Suppressor macrophage treated with lipopolysaccharide for 4 hours (primary cell): ENCODE measurements around the gene TNF.

Experiments used
- DNase-seq: peaks from one replicate; pipeline ENCODE4 v3.0.0-alpha.2; 2020

Gene TNF

DNA sequence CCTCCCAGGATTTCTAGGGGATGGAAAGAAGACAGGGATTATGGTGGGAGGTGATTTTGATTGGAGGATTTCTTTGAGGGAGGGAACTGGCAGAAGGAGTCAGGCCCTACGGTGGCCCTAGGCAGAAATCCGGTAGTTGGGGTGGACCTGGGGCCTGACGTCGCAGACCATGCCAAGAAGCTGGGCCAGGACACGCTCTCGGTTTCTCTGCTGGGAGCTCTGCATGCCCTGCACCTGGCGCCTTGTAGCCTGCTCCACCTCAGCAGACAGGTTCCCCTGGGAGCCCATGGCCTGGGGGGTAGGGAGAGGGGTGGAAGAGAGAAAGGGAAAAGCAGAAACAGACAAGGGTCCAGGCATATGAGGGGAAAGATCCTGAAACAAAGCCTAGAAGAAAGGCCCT lies 30.1 kb upstream of the TNF start:
- no peak for DNase-seq

DNA sequence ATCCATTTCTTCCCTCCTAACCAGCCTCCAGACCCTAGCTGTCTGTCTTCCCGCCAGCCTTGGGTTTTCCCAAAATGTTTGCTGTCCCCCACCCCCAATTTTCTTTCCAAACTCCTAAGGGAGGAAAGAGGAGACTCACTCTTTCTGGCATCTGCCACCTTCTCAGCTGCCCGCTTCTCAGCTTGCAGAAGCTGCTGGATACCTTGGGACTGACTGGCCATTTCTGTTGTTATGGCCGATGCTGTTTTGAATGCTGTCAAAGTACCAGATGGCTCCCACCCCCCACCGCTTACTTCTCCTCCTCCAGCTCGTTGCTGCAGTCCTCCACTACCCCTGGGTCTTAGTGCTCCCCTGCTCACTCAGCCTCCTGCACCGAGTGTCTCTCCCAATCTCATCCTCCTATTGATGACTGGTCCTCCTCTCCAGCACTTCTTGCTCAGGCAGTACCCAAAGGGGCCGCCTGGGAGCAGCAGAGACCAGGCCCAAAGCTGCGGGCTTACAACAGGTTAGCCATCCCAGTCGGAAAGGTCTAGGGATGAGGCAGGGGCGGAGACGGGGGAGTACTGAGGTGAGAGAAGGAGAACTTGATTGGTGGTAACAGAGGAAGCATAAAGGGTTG lies 28.9 kb upstream of the TNF start, which contains the start of gene ATP6V1G2:
ATP6V1G2 (minus strand) TSS at position 270 of the 619 bp plus-strand sequence; CDS start at position 221, 49 bp downstream.
- DNase-seq = peak; percentile 85

DNA sequence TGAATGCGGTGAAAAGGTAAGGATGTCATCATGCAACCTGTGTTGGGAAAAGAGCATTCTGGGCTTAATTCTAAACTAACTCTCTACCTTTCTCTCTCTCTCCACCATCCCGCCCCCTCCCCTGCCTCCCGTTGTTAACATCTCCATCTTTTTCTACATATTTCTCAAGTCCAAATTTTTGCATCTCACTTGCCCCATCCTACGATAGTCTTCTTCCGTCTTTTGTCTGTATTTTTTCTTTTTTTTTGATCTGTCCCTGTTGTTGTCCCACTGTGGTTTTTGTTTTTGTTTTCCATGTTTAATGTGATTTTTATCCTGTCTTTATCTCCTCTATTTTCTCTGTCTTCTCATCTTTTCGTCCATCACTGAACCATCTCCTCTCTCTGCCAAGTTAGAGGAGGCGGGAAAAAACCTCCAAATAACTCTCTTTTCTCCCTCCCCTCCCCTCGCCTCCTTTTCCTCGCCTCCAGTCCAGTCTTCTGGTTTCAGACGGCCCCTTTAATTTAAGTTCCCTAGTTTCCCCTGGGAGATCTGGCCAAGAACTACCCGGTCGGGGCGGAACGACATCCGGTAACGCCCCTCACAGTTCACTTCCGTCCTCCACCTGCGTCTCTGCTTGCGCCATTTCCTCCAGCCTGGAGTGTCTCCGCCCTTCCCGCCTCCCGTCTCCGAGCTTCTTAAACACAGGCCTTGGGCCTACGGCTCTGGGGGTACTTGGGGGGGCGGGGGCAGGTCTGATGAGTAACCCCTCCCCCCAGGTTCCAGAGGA lies 28.2 kb upstream of the TNF start, which contains the start of gene NFKBIL1:
NFKBIL1 (plus strand) TSS at position 651 of the 769 bp plus-strand sequence; CDS start at position 738, 87 bp downstream.
- peak; percentile 97 for DNase-seq

DNA sequence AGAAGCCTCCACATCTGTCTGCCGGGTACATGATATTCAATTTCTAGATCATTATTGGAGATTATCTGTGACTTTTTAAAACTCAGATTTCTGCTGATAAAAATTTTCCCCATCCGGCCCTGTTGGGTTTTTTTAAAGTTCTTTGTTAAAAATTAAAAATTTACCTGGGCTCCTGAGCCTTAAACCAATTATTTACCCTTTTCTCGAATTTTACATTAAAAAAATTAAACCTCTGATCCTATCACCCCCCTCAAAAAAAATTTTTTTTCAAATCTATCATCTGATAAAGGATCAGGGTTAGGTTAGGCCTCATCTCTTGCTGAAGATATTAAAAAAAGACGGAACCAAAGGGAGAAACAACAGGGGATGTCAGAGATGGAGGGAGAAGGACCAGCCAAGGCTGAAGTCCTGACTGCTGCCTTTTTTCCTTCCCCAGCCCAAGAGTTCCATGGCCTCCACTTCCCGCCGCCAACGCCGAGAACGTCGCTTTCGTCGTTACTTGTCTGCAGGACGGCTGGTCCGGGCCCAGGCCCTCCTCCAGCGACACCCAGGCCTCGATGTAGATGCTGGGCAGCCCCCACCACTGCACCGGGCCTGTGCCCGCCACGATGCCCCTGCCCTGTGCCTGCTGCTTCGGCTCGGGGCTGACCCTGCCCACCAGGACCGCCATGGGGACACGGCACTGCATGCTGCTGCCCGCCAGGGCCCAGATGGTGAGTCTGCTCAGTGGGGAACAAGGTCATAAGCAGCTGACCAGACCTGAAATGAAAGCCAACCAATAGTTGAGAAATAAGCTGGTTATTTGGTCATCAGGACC lies 27.4 kb upstream of the TNF start:
- peak; percentile 55 for DNase-seq

GRCh38 chr6:31548544-31548873 lies 26.9 kb upstream of the TNF start:
- DNase-seq = no peak

DNA sequence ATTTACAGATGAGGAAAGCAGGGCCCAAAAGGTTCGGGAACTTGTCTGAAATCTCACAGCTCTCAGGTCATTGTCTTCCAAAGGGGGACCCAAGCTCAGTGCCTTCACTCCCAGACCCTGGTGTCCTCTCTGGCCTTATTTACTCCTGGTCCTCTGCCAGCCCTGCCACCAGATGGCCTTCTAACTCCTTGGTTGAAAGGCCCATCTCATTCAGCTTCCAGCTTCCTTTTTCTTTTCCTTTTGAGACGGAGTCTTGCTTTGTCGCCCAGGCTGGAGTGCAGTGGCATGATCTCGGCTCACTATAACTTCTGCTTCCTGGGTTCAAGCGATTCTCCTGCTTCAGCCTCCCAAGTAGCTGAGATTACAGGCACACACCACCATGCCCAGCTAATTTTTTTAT lies 24.0 kb upstream of the TNF start:
- DNase-seq = peak; percentile 90

- DNase-seq = no peak
Observed at GRCh38 chr6:31556307-31556706, 19.1 kb upstream of the TNF start.

DNA sequence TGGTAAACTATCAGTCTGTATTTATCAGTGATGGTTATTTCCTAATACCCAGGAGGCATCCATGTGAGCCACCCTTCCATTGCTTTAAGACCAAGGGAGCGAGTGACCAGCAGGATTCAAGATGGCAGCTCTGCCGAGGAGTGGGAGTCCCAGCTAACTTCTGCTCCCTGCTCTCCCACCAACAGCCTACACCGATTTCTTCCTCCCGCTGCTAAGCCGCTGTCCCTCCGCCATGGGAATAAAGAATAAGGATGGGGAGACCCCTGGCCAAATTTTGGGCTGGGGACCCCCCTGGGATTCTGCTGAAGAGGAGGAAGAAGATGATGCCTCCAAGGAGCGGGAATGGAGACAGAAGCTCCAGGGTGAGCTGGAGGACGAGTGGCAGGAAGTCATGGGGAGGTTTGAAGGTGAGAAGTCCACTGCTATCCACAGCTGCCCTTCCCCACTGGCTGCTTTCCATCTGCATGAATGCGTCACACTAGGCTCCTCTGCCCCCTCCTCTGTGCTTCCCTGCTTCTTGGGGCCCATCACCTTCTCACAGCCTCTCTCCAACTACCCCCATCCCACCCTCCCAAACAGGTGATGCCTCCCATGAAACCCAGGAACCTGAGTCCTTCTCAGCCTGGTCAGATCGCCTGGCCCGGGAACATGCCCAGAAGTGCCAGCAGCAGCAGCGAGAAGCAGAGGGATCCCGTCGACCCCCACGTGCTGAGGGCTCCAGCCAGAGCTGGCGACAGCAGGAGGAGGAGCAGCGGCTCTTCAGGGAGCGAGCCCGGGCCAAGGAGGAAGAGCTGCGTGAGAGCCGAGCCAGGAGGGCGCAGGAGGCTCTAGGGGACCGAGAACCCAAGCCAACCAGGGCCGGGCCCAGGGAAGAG lies 17.7 kb upstream of the TNF start:
- DNase-seq = no peak

GRCh38 chr6:31558318-31558625 lies 17.1 kb upstream of the TNF start:
- no peak for DNase-seq

- DNase-seq = peak; percentile 95
Observed at GRCh38 chr6:31558631-31559500, 16.5 kb upstream of the TNF start.

DNA sequence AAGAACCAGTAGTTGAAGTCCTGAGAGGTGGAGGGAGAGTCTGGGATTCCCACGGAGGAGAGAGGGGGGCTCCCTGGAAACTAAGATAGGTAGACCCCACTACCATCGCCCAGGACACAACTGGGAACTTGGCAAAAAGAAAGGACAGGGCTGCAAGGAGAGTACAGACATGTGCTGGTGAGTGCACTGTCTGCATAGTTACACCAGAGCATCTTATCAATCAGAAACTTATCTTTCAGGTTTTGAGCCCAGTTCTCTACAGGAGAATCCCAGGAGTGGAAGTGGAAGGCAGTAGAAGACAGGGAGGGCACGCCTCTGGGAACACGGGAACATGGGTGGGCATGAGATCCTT lies 15.8 kb upstream of the TNF start:
- no peak for DNase-seq

DNA sequence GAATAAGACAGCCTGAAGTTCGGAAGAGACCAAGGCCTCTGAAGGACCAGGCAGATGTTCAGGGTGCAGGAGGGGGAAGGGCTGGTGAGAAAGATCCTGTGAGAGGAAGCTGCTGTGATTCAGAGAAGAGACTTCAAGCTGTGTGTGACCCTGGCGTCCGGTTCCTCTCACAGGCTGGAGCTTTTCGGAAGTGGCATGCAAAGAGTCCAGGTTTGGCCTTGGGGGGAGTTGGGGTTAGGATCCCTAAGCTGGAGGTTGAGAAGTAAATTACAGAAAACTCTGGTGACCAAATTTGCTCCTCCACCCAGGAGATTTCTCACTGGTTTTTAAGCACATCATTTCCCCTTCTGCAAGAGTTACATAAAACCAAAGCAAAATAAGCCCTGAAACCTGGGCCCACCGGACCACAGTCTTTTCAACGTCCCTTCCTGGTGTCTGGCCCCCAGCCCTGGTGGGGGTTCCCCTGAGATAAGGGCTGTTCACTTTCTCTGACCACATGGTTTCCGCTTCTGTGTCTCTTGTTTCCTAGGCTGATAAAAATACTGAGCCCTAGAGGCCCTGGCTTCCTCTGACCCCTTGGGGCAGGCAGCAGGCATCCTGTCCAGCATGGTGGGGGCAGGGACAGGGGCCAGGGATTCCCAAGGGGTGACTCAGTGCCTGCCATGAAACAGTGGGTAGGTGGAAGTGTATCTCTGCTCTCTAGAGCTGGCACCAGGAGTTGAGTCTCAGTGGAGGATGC lies 15.2 kb upstream of the TNF start:
- peak; percentile 67 for DNase-seq

DNA sequence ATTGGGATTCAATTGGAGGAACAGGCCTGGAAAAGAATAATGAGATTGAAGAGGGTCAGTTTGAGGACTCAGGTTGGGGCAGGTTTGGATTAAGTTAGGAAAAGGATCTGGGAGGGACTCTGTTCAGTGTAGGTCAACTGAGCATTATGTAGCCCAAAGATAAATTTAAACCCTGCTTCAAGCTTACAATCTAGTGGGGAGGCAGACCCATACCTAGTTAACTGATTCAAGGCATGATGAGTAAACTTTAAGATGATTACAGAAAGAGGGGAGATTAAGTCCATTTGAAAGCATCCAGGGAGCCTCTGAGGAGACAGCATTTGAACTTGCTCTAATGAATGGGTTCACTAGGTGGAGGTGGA lies 14.7 kb upstream of the TNF start:
- no peak for DNase-seq

DNA sequence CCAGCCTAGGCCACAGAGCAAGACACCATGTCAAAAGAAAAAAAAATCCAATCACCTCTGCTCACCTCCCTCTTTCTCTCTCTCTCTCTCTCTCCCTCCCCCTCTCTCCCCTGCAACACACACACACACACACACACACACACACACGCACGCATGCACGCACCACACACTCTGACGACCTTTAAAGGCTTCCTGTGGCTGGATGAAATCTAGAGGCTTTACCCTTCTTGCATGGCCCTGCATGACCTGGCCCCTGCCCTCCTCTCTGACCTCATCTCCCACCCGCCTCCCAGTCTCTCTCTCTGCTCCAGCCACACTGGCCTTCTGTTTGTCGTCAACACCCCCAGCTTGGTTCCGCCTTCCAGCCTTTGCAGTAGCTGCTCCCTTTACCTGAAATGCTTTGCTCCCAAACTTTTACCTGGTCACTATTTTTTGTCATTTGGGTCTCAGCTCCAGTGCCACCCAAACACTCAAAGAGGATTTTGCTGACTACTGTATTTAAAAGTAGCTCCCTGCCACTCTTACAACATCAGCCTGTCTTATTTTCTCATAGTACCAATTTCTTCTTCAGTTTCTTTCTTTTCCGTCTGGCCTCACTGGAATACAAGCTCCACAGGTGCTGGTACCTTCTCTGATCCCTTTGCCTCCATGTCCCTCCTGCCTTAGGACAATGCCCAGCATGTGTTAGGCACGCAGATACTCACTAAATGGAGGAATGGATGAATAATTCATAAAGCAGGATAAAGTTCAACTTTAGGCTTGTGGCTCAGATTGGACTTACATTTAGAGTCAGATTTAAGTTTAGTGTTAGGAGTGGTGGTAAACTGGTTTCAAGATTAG lies 7.6 kb upstream of the TNF start:
- peak; percentile 77 for DNase-seq

DNA sequence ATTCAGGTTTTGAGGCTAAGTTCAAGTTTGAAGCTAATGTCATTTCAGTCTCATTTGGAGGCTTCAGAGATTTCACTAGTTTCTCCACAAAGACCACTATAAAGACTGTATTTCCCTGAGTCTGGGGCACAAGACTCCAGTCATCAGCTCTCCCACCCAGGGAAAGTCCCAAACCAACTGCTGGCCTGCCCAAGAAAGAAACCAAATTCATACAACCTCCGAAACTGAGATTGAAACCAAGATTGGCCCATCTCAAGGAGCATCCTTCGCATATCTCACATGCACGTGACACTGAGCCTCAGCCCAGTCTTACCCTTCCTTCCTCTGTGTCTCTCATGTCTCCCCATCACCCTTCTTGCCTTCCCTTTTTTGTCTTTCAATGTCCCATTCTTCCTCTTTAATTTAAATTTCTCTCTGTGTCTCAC lies 6.8 kb upstream of the TNF start:
- peak; percentile 96 for DNase-seq

DNA sequence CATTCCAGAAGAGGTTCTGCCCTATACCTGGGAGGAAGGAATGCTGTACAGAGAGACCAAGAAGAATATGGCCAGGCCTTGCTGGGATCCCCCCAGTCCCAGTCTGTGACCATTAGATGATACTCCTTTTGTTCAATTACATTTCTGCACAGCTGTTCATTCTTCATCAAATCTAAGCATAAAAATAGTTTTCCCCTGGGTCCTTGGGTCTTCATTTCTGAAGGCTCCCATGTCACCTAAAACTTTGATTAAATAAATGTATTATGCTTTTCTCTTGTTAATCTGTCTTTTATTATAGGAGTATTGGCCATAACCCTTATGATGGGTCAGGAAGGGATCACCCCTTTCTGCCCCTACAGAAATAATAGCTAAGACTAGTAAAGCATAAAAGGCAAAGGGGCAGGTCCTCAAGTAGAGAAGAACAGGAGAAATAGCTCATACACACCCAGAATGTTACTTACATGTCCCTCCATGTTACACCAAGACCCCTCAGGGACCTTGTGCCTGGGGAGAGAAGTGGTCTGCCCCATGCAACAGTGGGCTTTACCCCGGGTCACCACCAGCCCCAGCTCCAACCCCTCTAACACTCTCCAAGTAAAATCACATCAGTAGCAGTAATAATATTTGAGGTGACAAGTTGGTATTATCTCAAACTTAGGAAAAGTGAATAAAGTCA lies 5.4 kb upstream of the TNF start:
- DNase-seq = no peak

- no peak for DNase-seq
Observed at GRCh38 chr6:31572041-31572911, 3.1 kb upstream of the TNF start, which contains the start of gene LTA. TSS of gene LTA (plus strand) at chr6:31572289. CDS start at chr6:31572743, 454 bp downstream.
